OCI-LY1 (cell line): ENCODE measurements around the gene MAP2K6.

Source experiments
- H2AFZ ChIP-seq: fragments of 200-600 bp; sonication (generic), shearing (Covaris generic); 2 replicates; pipeline ENCODE4 v1.6.0; 2014; ENCODE audit warnings: antibody characterized with exemption, mild to moderate bottlenecking, low read length
- H3F3A ChIP-seq: fragments of 200-600 bp; sonication (generic), shearing (Covaris generic); 2 replicates; pipeline ENCODE4 v1.6.0; 2014; ENCODE audit warnings: mild to moderate bottlenecking, antibody characterized with exemption, low read length, moderate library complexity; ENCODE audit not compliant: insufficient read depth
- H3K27ac ChIP-seq: fragments of 200-600 bp; sonication (generic); 2 replicates; pipeline ENCODE4 v1.5.1; 2014; ENCODE audit warnings: low read length, mixed run types, mild to moderate bottlenecking, low read depth; ENCODE audit not compliant: poor library complexity, severe bottlenecking
- H3K27me3 ChIP-seq: fragments of 200-600 bp; sonication (generic); 2 replicates; pipeline ENCODE4 v1.6.0; 2014; ENCODE audit warnings: antibody characterized with exemption, mild to moderate bottlenecking, low read length, moderate library complexity; ENCODE audit not compliant: insufficient read depth
- H3K36me3 ChIP-seq: fragments of 200-600 bp; sonication (generic); 2 replicates; pipeline ENCODE4 v1.6.1; 2014; ENCODE audit warnings: mild to moderate bottlenecking, antibody characterized with exemption, low read length, moderate library complexity, mixed read lengths; ENCODE audit not compliant: insufficient read depth
- H3K4me1 ChIP-seq: fragments of 200-600 bp; sonication (generic); 2 replicates; pipeline ENCODE4 v1.5.1; 2014; ENCODE audit warnings: mild to moderate bottlenecking, low read length, moderate library complexity; ENCODE audit not compliant: insufficient read depth, severe bottlenecking
- H3K4me2 ChIP-seq: fragments of 200-600 bp; sonication (generic), shearing (Covaris generic); 2 replicates; pipeline ENCODE4 v1.6.1; 2014; ENCODE audit warnings: low read length
- H3K4me3 ChIP-seq: fragments of 200-600 bp; sonication (generic); 2 replicates; pipeline ENCODE4 v1.5.1; 2014; ENCODE audit warnings: low read length, low read depth, mild to moderate bottlenecking, mixed read lengths; ENCODE audit not compliant: poor library complexity, severe bottlenecking
- H3K79me2 ChIP-seq: fragments of 200-600 bp; shearing (Covaris generic); 2 replicates; pipeline ENCODE4 v1.6.1; 2016; ENCODE audit warnings: mixed run types, low read length, mixed read lengths; ENCODE audit not compliant: insufficient read depth
- H3K9ac ChIP-seq: fragments of 200-600 bp; sonication (generic), shearing (Covaris generic); 2 replicates; pipeline ENCODE4 v1.6.1; 2014; ENCODE audit warnings: mild to moderate bottlenecking, low read length, mixed read lengths
- H3K9me2 ChIP-seq: fragments of 200-600 bp; sonication (generic), shearing (Covaris generic); 2 replicates; pipeline ENCODE4 v1.6.1; 2014; ENCODE audit warnings: low read depth, mild to moderate bottlenecking, low read length, mixed read lengths
- H3K9me3 ChIP-seq: fragments of 200-600 bp; shearing (Covaris generic); 2 replicates; pipeline ENCODE4 v1.6.1; 2014; ENCODE audit warnings: low read length, mixed read lengths
- H4K20me1 ChIP-seq: fragments of 200-600 bp; sonication (generic), shearing (Covaris generic); 2 replicates; pipeline ENCODE4 v1.6.0; 2016; ENCODE audit warnings: mild to moderate bottlenecking, low read length; ENCODE audit not compliant: insufficient read depth
- EZH2 ChIP-seq: fragments of 200-600 bp; sonication (generic), shearing (Covaris generic); IDR thresholded peaks from 2 replicates; pipeline ENCODE4 v1.8.0; 2017; ENCODE audit warnings: borderline replicate concordance, mixed run types, mild to moderate bottlenecking, antibody characterized with exemption, low read length, moderate library complexity, mixed read lengths
- TF ChIP-seq, protein P1 (sequence below): fragments of 200-600 bp; sonication (generic), shearing (Covaris generic); IDR thresholded peaks from 2 replicates; pipeline ENCODE4 v1.5.1; 2017; ENCODE audit warnings: mild to moderate bottlenecking, antibody characterized with exemption, low read length, moderate library complexity, mixed read lengths

The MAP2K6 gene

DNA sequence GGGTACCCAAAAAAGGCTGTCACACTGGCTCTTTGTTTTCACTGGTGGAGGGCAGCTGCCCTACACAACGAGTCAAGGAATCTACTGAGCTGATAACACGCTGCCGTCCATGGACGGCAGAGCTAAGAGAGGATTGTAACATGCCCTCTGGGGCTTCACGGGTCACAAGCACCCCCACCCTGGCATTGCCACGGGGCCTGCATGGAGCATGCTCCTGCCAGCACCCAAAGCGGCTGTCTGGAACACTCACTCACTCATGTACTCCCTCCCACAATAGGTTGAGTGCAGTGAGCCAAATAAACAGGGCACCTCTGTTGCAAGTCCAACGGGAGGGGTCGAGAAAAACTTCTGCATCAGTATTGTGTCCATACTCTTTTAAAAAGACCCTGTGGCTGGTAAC is 181.6 kb downstream of the MAP2K6 start:
- Histone ChIP-seq H3K4me3 (no peak overlapping the region), H3K9ac (no peak overlapping the region), H3F3A (no peaks in the 10 kb centered on the region), H3K9me2 (no peaks in the 10 kb centered on the region), H3K27me3 (no peaks in the 10 kb centered on the region), H3K79me2 (peaks cover 3% of the 10 kb centered on the region; the same call in 1 of the 2 replicates), H4K20me1 (no peaks in the 10 kb centered on the region), H3K4me2 (no peak overlapping the region), H2AFZ (no peak overlapping the region), H3K9me3 (no peaks in the 10 kb centered on the region), H3K36me3 (no peaks in the 10 kb centered on the region; the same call in 1 of the 2 replicates), H3K27ac (no peak overlapping the region), H3K4me1 (peaks cover under 1% of the 10 kb centered on the region)
- no peak for TF ChIP-seq EZH2
- TF ChIP-seq, protein P1, sequence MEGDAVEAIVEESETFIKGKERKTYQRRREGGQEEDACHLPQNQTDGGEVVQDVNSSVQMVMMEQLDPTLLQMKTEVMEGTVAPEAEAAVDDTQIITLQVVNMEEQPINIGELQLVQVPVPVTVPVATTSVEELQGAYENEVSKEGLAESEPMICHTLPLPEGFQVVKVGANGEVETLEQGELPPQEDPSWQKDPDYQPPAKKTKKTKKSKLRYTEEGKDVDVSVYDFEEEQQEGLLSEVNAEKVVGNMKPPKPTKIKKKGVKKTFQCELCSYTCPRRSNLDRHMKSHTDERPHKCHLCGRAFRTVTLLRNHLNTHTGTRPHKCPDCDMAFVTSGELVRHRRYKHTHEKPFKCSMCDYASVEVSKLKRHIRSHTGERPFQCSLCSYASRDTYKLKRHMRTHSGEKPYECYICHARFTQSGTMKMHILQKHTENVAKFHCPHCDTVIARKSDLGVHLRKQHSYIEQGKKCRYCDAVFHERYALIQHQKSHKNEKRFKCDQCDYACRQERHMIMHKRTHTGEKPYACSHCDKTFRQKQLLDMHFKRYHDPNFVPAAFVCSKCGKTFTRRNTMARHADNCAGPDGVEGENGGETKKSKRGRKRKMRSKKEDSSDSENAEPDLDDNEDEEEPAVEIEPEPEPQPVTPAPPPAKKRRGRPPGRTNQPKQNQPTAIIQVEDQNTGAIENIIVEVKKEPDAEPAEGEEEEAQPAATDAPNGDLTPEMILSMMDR = no peak

DNA sequence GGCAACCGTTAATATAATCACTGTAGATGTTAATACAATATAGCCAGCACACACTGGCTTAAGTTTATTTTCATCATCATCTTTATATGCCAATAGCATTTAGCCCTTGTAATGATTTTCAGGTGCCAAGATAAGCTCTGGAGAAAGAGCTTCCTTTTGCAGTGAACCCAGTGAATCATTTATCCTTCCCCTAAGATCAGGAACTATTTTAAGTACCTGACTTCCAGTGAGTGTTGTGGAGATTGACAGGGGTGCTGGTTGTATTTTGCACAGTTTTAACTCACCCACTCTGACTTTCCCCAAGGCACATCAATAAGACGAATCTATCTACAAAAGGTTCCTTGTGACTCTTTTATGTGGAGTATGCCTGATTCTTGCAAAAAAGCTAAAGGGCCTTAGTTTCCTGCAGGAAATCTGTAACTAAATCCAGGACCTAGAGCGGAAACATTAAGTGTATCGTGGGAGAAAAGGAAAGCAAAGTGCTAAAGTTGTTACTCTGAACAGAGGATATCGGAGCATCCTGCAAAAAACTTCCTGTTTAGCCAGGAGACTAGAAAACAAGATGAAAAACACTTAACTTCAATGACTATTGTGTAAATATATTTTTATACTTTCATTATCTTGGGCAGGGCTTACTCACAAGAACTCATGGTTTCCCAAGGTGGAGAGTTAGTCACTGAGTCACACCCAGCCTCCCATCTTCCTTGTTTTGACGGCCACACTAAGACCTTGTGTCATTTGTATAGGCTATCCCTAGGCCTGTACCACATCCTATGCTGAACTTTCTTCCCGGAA is 183.6 kb downstream of the MAP2K6 start:
- Histone ChIP-seq H3K36me3 (no peaks in the 10 kb centered on the region; the same call in 1 of the 2 replicates), H3K27me3 (no peaks in the 10 kb centered on the region), H3K4me3 (no peak overlapping the region), H3F3A (no peaks in the 10 kb centered on the region), H3K9me3 (no peaks in the 10 kb centered on the region), H2AFZ (no peak overlapping the region), H3K79me2 (peaks cover 3% of the 10 kb centered on the region; the same call in 1 of the 2 replicates), H3K27ac (no peak overlapping the region), H3K9me2 (no peaks in the 10 kb centered on the region), H3K4me1 (peaks cover 12% of the 10 kb centered on the region), H3K9ac (no peak overlapping the region), H4K20me1 (no peaks in the 10 kb centered on the region), H3K4me2 (no peak overlapping the region)
- no peak for TF ChIP-seq EZH2
- TF ChIP-seq, protein P1 = no peak

DNA sequence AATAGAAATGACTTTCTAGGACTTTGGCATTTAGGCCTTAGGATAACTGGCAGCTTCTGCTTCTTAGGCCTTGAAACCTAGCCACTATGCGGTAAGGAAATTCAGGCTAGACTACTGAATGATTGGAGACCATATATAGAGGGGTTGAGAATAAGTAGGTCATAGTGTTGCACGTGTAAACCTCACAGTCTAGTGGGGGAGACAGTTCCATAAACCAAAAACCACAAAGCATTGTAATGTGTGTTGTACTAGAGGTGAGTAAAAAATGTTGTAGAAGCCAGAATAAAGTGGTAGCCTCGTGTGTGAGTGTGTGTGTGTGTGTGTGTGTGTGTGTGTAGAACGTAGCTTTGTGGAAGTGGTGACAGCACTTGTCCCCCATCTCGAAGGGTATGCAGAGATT is 188.5 kb downstream of the MAP2K6 start:
- TF ChIP-seq, protein P1 = no peak
- TF ChIP-seq EZH2 = no peak
- peak overlapping the region; percentile 32 for H3K4me2 ChIP-seq
- H2AFZ ChIP-seq = no peak overlapping the region

More for the DNA sequence above, 188.5 kb downstream of the MAP2K6 start:
- Histone ChIP-seq H3K79me2 (no peaks in the 10 kb centered on the region), H3K36me3 (no peaks in the 10 kb centered on the region), H3K4me1 (peaks cover 44% of the 10 kb centered on the region), H4K20me1 (no peaks in the 10 kb centered on the region), H3K9ac (no peak overlapping the region), H3F3A (0 out of 2 replicates have a peak, but pooled peaks cover 4% of the 10 kb centered on the region), H3K4me3 (no peak overlapping the region), H3K9me2 (no peaks in the 10 kb centered on the region), H3K27me3 (no peaks in the 10 kb centered on the region), H3K27ac (peak overlapping the region; percentile 68), H3K9me3 (no peaks in the 10 kb centered on the region)
